Measurements from ENCODE around the gene SEMA6B.

The SEMA6B gene
- total RNA-seq = 0 to 1.5 (median 0) reads per million in 3 donors

- Histone ChIP-seq H3K36me3 (ENCODE audit: control insufficient read depth, insufficient read depth, low read length) (no peaks in the 10 kb centered on the region), H3K27ac (ENCODE audit: insufficient read depth, low read length, poor library complexity, severe bottlenecking) (no peak within 1 kb of the TSS), H3K4me3 (ENCODE audit: insufficient read depth, low read depth, low read length, poor library complexity, severe bottlenecking) (no peak within 1 kb of the TSS), H3K27me3 (replicated peaks; ENCODE audit: control insufficient read depth, insufficient read depth, low read length, poor library complexity, severe bottlenecking) (no peaks in the 10 kb centered on the region), H3K4me1 (ENCODE audit: control insufficient read depth, insufficient read depth, low read length, poor library complexity, severe bottlenecking) (peaks cover 3% of the 10 kb centered on the region), H3K9me3 (ENCODE audit: control insufficient read depth, low read length) (no peaks in the 10 kb centered on the region)
- no peak for DNase-seq
Observed at GRCh38 chr19:4559569-4559968, at the start of gene SEMA6B. Gene SEMA6B, minus strand, starts transcription at chr19:4559684. Its CDS starts 1,227 bp downstream, at chr19:4558457.

- Histone ChIP-seq H3K36me3 (ENCODE audit: control insufficient read depth, insufficient read depth, low read length) (no peaks in the 10 kb centered on the region), H3K4me1 (ENCODE audit: control insufficient read depth, insufficient read depth, low read length, poor library complexity, severe bottlenecking) (no peaks in the 10 kb centered on the region), H3K9me3 (ENCODE audit: control insufficient read depth, low read length) (no peaks in the 10 kb centered on the region), H3K27me3 (replicated peaks; ENCODE audit: control insufficient read depth, insufficient read depth, low read length, poor library complexity, severe bottlenecking) (peaks cover 5% of the 10 kb centered on the region), H3K27ac (ENCODE audit: insufficient read depth, low read length, poor library complexity, severe bottlenecking) (no peak overlapping the region), H3K4me3 (ENCODE audit: insufficient read depth, low read depth, low read length, poor library complexity, severe bottlenecking) (no peak overlapping the region)
- no peak for DNase-seq
Observed at GRCh38 chr19:4606921-4607678, 47.6 kb upstream of the SEMA6B start.

GRCh38 chr19:4606181-4606580 lies 46.7 kb upstream of the SEMA6B start:
- Histone ChIP-seq H3K4me1 (ENCODE audit: control insufficient read depth, insufficient read depth, low read length, poor library complexity, severe bottlenecking) (no peaks in the 10 kb centered on the region), H3K27ac (ENCODE audit: insufficient read depth, low read length, poor library complexity, severe bottlenecking) (no peak overlapping the region), H3K36me3 (ENCODE audit: control insufficient read depth, insufficient read depth, low read length) (no peaks in the 10 kb centered on the region), H3K27me3 (replicated peaks; ENCODE audit: control insufficient read depth, insufficient read depth, low read length, poor library complexity, severe bottlenecking) (peaks cover 2% of the 10 kb centered on the region), H3K4me3 (ENCODE audit: insufficient read depth, low read depth, low read length, poor library complexity, severe bottlenecking) (no peak overlapping the region), H3K9me3 (ENCODE audit: control insufficient read depth, low read length) (no peaks in the 10 kb centered on the region)
- no peak for DNase-seq

GRCh38 chr19:4604912-4605311 lies 45.4 kb upstream of the SEMA6B start:
- H3K4me3 ChIP-seq (ENCODE audit: insufficient read depth, low read depth, low read length, poor library complexity, severe bottlenecking) = no peak overlapping the region
- DNase-seq = no peak
- H3K9me3 ChIP-seq (ENCODE audit: control insufficient read depth, low read length) = no peaks in the 10 kb centered on the region
- no peaks in the 10 kb centered on the region for H3K36me3 ChIP-seq (ENCODE audit: control insufficient read depth, insufficient read depth, low read length)
- no peak overlapping the region for H3K27ac ChIP-seq (ENCODE audit: insufficient read depth, low read length, poor library complexity, severe bottlenecking)
- H3K4me1 ChIP-seq (ENCODE audit: control insufficient read depth, insufficient read depth, low read length, poor library complexity, severe bottlenecking) = no peaks in the 10 kb centered on the region
- H3K27me3 ChIP-seq (replicated peaks; ENCODE audit: control insufficient read depth, insufficient read depth, low read length, poor library complexity, severe bottlenecking) = no peaks in the 10 kb centered on the region

GRCh38 chr19:4602915-4603314 lies 43.4 kb upstream of the SEMA6B start:
- no peak overlapping the region for H3K4me3 ChIP-seq (ENCODE audit: insufficient read depth, low read depth, low read length, poor library complexity, severe bottlenecking)
- no peaks in the 10 kb centered on the region for H3K36me3 ChIP-seq (ENCODE audit: control insufficient read depth, insufficient read depth, low read length)
- H3K27me3 ChIP-seq (replicated peaks; ENCODE audit: control insufficient read depth, insufficient read depth, low read length, poor library complexity, severe bottlenecking) = peaks cover 4% of the 10 kb centered on the region
- peaks cover 2% of the 10 kb centered on the region for H3K4me1 ChIP-seq (ENCODE audit: control insufficient read depth, insufficient read depth, low read length, poor library complexity, severe bottlenecking)
- no peak overlapping the region for H3K27ac ChIP-seq (ENCODE audit: insufficient read depth, low read length, poor library complexity, severe bottlenecking)
- no peak for DNase-seq
- H3K9me3 ChIP-seq (ENCODE audit: control insufficient read depth, low read length) = no peaks in the 10 kb centered on the region

- Histone ChIP-seq H3K27ac (ENCODE audit: insufficient read depth, low read length, poor library complexity, severe bottlenecking) (no peak overlapping the region), H3K4me1 (ENCODE audit: control insufficient read depth, insufficient read depth, low read length, poor library complexity, severe bottlenecking) (peaks cover 8% of the 10 kb centered on the region), H3K4me3 (ENCODE audit: insufficient read depth, low read depth, low read length, poor library complexity, severe bottlenecking) (no peak overlapping the region), H3K27me3 (replicated peaks; ENCODE audit: control insufficient read depth, insufficient read depth, low read length, poor library complexity, severe bottlenecking) (peaks cover 10% of the 10 kb centered on the region), H3K36me3 (ENCODE audit: control insufficient read depth, insufficient read depth, low read length) (no peaks in the 10 kb centered on the region), H3K9me3 (ENCODE audit: control insufficient read depth, low read length) (no peaks in the 10 kb centered on the region)
- no peak for DNase-seq
Observed at GRCh38 chr19:4602173-4602788, 42.8 kb upstream of the SEMA6B start.

- H3K27ac ChIP-seq (ENCODE audit: insufficient read depth, low read length, poor library complexity, severe bottlenecking) = no peak overlapping the region
- peaks cover 10% of the 10 kb centered on the region for H3K4me1 ChIP-seq (ENCODE audit: control insufficient read depth, insufficient read depth, low read length, poor library complexity, severe bottlenecking)
Observed at GRCh38 chr19:4600893-4601292, 41.4 kb upstream of the SEMA6B start.

GRCh38 chr19:4600082-4600481 lies 40.6 kb upstream of the SEMA6B start:
- no peak overlapping the region for H3K27ac ChIP-seq (ENCODE audit: insufficient read depth, low read length, poor library complexity, severe bottlenecking)
- no peak overlapping the region for H3K4me3 ChIP-seq (ENCODE audit: insufficient read depth, low read depth, low read length, poor library complexity, severe bottlenecking)
- H3K9me3 ChIP-seq (ENCODE audit: control insufficient read depth, low read length) = no peaks in the 10 kb centered on the region
- H3K36me3 ChIP-seq (ENCODE audit: control insufficient read depth, insufficient read depth, low read length) = no peaks in the 10 kb centered on the region
- peaks cover 10% of the 10 kb centered on the region for H3K4me1 ChIP-seq (ENCODE audit: control insufficient read depth, insufficient read depth, low read length, poor library complexity, severe bottlenecking)
- H3K27me3 ChIP-seq (replicated peaks; ENCODE audit: control insufficient read depth, insufficient read depth, low read length, poor library complexity, severe bottlenecking) = peaks cover 22% of the 10 kb centered on the region
- no peak for DNase-seq

More at GRCh38 chr19:4600893-4601292, 41.4 kb upstream of the SEMA6B start:
- peaks cover 19% of the 10 kb centered on the region for H3K27me3 ChIP-seq (replicated peaks; ENCODE audit: control insufficient read depth, insufficient read depth, low read length, poor library complexity, severe bottlenecking)
- no peak for DNase-seq
- no peaks in the 10 kb centered on the region for H3K9me3 ChIP-seq (ENCODE audit: control insufficient read depth, low read length)
- no peak overlapping the region for H3K4me3 ChIP-seq (ENCODE audit: insufficient read depth, low read depth, low read length, poor library complexity, severe bottlenecking)
- no peaks in the 10 kb centered on the region for H3K36me3 ChIP-seq (ENCODE audit: control insufficient read depth, insufficient read depth, low read length)

- Histone ChIP-seq H3K27me3 (replicated peaks; ENCODE audit: control insufficient read depth, insufficient read depth, low read length, poor library complexity, severe bottlenecking) (peaks cover 22% of the 10 kb centered on the region), H3K4me3 (ENCODE audit: insufficient read depth, low read depth, low read length, poor library complexity, severe bottlenecking) (no peak overlapping the region), H3K27ac (ENCODE audit: insufficient read depth, low read length, poor library complexity, severe bottlenecking) (no peak overlapping the region), H3K36me3 (ENCODE audit: control insufficient read depth, insufficient read depth, low read length) (no peaks in the 10 kb centered on the region), H3K9me3 (ENCODE audit: control insufficient read depth, low read length) (no peaks in the 10 kb centered on the region), H3K4me1 (ENCODE audit: control insufficient read depth, insufficient read depth, low read length, poor library complexity, severe bottlenecking) (peaks cover 10% of the 10 kb centered on the region)
- DNase-seq = no peak
Observed at GRCh38 chr19:4598712-4599111, 39.2 kb upstream of the SEMA6B start.

GRCh38 chr19:4597975-4598671 lies 38.6 kb upstream of the SEMA6B start:
- H3K27me3 ChIP-seq (replicated peaks; ENCODE audit: control insufficient read depth, insufficient read depth, low read length, poor library complexity, severe bottlenecking) = peaks cover 22% of the 10 kb centered on the region
- H3K4me1 ChIP-seq (ENCODE audit: control insufficient read depth, insufficient read depth, low read length, poor library complexity, severe bottlenecking) = peaks cover 10% of the 10 kb centered on the region
- peak in 2 of 3 donors; percentile 16 to 21 for DNase-seq
- no peaks in the 10 kb centered on the region for H3K36me3 ChIP-seq (ENCODE audit: control insufficient read depth, insufficient read depth, low read length)
- H3K4me3 ChIP-seq (ENCODE audit: insufficient read depth, low read depth, low read length, poor library complexity, severe bottlenecking) = no peak overlapping the region
- H3K27ac ChIP-seq (ENCODE audit: insufficient read depth, low read length, poor library complexity, severe bottlenecking) = no peak overlapping the region
- H3K9me3 ChIP-seq (ENCODE audit: control insufficient read depth, low read length) = no peaks in the 10 kb centered on the region

Measured in effector memory CD4-positive, alpha-beta T cell (primary cell).